BE2C (cell line): Measurements from ENCODE around the gene ALDH1L2. TPM values are rescaled to one million over a fixed set of nuclear protein-coding genes. Genes with fewer than 3 reads are reported as not detected.

Experiments
- DNase-seq: peaks from one replicate; pipeline ENCODE4 v3.0.0-alpha.2; 2020
- H3K27me3 ChIP-seq: fragments of 250-450 bp; sonication (Bioruptor Pico); 2 replicates; pipeline ENCODE4 v1.5.1; 2020; ENCODE audit warnings: mild to moderate bottlenecking
- H3K36me3 ChIP-seq: fragments of 250-450 bp; sonication (Bioruptor Pico); 2 replicates; pipeline ENCODE4 v1.5.1; 2020; ENCODE audit warnings: mild to moderate bottlenecking
- H3K4me1 ChIP-seq: fragments of 250-450 bp; sonication (Bioruptor Pico); 2 replicates; pipeline ENCODE4 v1.5.1; 2020
- H3K4me3 ChIP-seq: 2 replicates; pipeline ENCODE4 v1.5.1; 2011; ENCODE audit warnings: low read depth, low read length
- H3K9me3 ChIP-seq: fragments of 250-450 bp; sonication (Bioruptor Pico); 2 replicates; pipeline ENCODE4 v1.5.1; 2020
- polyA plus RNA-seq: library from polyadenylated mRNA; unstranded; fragments of >200 nt; gene quantifications from one replicate; pipeline ENCODE4 v1.2.1, GENCODE V29; 2012; ENCODE audit warnings: low read depth, missing spikeins; ENCODE audit not compliant: insufficient read length, insufficient read depth
- TF ChIP-seq, protein P1 (sequence below): IDR thresholded peaks from 2 replicates; pipeline ENCODE4 v1.5.1; 2012; ENCODE audit warnings: mild to moderate bottlenecking, low read depth, low read length

ALDH1L2 gene
- polyA plus RNA-seq: 4.5 TPM

DNA sequence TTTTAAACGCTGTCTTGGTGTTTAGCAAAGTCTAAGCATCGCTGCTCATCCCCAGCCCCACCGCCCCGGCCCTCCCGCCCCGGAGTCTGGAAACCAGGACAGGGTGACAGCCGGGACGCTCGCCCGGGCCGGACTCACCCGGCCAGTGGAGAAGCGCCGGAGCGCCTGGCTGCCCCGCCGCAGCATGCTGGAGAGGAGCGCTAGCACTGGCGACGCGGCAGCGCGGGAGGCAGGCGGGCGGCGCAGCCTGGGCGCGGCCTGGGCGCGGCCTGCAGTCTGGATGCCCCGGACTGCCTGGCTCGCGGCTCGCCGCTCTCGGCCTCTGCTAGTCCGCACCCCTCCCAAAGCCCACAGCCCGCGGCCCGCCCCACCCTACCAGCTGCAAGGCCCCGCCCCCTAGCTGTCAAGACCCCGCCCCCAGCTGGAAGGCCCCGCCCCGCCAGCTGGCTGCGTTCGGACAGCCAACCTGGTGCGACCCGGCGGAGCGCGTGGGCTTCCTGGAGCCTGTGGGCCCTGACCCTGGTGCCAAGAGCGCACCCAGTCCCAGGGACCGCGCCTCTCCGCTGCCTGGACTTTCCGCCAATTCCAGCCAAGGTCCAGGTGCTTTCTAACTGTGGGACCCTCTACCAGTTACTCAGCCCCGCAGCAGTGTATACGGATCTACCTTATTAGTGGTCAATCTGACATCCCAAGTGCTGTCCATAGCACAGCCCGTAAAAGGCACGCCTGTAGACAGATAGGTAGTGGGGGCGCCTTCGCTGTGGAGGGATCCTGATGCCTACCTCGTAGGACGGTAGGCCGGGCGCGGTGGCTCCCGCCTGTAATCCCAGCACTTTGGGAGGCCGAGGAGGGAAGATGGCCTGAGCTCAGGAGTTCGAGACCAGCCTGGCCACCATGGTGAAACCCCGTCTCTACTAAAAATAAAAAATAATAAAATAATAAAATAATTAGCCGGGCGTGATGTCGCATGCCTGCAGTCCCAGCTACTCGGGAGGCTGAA lies at the start of gene ALDH1L2:
ALDH1L2 (minus strand) TSS at position 208 of the 1,000 bp plus-strand sequence; CDS start at position 186, 22 bp downstream.
- TF ChIP-seq, protein P1, sequence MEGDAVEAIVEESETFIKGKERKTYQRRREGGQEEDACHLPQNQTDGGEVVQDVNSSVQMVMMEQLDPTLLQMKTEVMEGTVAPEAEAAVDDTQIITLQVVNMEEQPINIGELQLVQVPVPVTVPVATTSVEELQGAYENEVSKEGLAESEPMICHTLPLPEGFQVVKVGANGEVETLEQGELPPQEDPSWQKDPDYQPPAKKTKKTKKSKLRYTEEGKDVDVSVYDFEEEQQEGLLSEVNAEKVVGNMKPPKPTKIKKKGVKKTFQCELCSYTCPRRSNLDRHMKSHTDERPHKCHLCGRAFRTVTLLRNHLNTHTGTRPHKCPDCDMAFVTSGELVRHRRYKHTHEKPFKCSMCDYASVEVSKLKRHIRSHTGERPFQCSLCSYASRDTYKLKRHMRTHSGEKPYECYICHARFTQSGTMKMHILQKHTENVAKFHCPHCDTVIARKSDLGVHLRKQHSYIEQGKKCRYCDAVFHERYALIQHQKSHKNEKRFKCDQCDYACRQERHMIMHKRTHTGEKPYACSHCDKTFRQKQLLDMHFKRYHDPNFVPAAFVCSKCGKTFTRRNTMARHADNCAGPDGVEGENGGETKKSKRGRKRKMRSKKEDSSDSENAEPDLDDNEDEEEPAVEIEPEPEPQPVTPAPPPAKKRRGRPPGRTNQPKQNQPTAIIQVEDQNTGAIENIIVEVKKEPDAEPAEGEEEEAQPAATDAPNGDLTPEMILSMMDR: no peak
- Histone ChIP-seq H3K9me3 (no peaks in the 10 kb centered on the region), H3K4me3 (peak within 1 kb of the TSS; percentile 93), H3K27me3 (no peaks in the 10 kb centered on the region), H3K36me3 (no peaks in the 10 kb centered on the region), H3K4me1 (no peaks in the 10 kb centered on the region)
- DNase-seq: peak; percentile 96

- peaks cover 71% of the 10 kb centered on the region for H3K36me3 ChIP-seq
- TF ChIP-seq, protein P1: no peak
- no peak for DNase-seq
- no peaks in the 10 kb centered on the region for H3K4me1 ChIP-seq
- H3K9me3 ChIP-seq: no peaks in the 10 kb centered on the region
- H3K4me3 ChIP-seq: no peak overlapping the region
- H3K27me3 ChIP-seq: no peaks in the 10 kb centered on the region
Observed at GRCh38 chr12:105120551-105120950, 36.3 kb upstream of the ALDH1L2 start.

DNA sequence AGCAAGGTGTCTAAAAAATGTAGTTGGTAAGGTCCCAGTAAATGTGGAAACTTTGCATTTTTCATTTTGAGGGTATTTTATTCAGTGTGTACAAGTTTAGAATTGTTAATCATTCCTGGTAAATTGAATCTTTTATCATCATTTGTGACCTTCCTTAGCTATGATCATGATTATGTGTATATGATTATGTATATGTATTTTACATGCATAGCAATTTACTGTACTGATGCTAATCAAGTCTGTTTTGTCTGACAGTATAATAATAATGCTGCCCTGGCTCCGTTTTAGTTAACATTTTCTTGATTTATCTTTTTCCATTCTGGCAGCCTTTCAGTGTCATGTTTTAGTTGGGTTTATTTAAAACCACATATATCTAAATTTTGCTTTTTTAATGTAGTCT lies 32.7 kb upstream of the ALDH1L2 start:
- Histone ChIP-seq H3K9me3 (no peaks in the 10 kb centered on the region), H3K36me3 (peaks cover 71% of the 10 kb centered on the region), H3K4me3 (no peak overlapping the region), H3K4me1 (no peaks in the 10 kb centered on the region), H3K27me3 (no peaks in the 10 kb centered on the region)
- no peak for DNase-seq
- TF ChIP-seq, protein P1: no peak

DNA sequence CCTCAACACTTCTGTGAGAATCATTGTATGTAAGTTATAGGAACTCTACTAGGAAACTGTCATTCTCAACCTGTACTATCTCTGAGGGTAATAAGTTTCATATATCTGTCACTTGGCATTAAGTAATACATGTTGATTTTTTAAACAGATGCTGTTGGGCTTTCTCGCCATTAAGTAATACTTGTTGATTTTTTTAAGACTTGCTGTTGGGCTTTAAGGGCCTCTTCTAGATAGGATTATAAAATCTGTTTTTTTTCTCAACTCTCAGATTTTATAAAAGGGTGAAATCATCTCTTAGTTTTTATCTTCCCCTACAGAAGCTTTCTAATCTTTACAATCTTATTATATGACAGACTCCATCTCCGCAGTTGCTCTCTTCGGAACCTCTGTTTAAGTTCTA lies 28.8 kb upstream of the ALDH1L2 start:
- no peaks in the 10 kb centered on the region for H3K9me3 ChIP-seq
- no peak overlapping the region for H3K4me3 ChIP-seq
- 0 out of 2 replicates have a peak, but pooled peaks cover 3% of the 10 kb centered on the region for H3K4me1 ChIP-seq
- no peak for DNase-seq
- H3K27me3 ChIP-seq: no peaks in the 10 kb centered on the region
- TF ChIP-seq, protein P1: no peak
- peaks cover 46% of the 10 kb centered on the region for H3K36me3 ChIP-seq

DNA sequence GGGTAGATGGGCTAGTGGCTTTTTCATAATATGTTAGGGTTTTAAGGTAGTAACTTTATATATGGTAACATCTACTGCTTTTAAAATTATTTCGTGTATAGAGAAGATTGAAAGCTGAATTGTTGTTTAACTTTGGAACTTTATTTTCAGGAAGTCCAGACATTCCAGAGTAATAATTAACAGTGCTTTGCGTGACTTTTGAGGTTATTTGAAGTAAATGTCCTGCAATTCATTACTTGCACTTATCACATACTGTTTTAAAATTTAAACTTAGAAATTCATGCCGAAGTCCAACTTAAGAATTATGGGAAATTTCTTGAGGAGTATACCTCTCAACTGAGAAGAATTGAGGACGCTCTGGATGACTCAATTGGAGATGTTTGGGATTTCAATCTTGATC lies 26.6 kb upstream of the ALDH1L2 start:
- H3K4me1 ChIP-seq: 0 out of 2 replicates have a peak, but pooled peaks cover 3% of the 10 kb centered on the region
- DNase-seq: no peak
- H3K27me3 ChIP-seq: no peaks in the 10 kb centered on the region
- no peaks in the 10 kb centered on the region for H3K9me3 ChIP-seq
- no peak overlapping the region for H3K4me3 ChIP-seq
- peaks cover 26% of the 10 kb centered on the region for H3K36me3 ChIP-seq
- TF ChIP-seq, protein P1: no peak
